HG03103 (cell line): Measurements from ENCODE around the gene HGFAC.

ENCODE experiments used
- ATAC-seq: cut with Tn5 transposase; IDR thresholded peaks from one replicate; pipeline ENCODE4 v1.9.1; 2021; ENCODE audit warnings: low read depth; ENCODE audit not compliant: unreplicated experiment

HGFAC gene

DNA sequence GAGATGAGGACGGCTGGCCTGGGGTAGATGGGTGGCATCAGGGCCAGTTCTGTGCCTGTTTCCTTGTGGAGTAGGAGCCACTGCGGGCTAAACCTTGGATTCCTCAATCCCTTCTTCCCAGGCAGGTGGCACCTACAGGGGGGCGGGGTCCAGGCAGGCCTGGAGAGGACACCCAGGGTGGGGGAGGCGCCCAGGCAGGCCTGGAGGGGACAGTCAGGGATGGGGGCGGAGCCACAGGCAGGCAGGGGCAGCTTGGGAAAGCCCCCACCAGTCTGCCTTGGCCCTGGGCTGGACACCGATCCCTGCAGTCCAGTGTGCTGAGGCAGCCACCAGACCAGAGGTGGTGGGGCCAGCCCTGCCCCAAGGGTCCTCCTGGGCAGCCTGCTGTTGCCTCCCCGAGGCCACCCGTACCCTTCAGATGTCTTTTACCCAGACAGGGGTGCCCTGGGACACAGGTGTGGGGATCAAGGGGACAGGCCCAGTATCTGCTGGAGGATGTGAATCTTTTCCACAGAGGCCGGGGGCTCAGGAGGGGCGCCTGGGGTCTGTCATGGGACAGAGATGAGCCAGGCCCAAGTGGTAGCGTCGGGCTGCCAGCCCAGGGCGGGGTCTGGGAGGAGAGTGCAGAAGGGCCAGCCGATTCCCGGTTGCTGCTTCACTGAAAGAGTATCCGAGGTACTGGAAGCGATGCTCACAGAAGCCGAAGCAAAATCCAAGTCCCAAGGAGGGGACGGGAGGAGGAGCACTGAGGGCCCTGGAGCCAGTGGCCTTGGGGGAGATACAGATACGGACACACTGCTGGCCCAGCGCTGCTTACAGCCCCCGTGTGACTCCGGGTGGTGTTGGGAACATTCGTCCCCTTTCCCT lies 56.0 kb downstream of the HGFAC start:
- ATAC-seq, result no peak

GRCh38 chr4:3498407-3498806 lies 56.6 kb downstream of the HGFAC start:
- ATAC-seq, result no peak
